PFSK-1 (cell line): Measurements from ENCODE around the gene PRDM16.

Source experiments
- FOXP2 ChIP-seq: optimal IDR thresholded peaks from 2 replicates; pipeline ENCODE3; 2011; ENCODE audit warnings: borderline replicate concordance, control low read depth, inconsistent platforms; ENCODE audit not compliant: insufficient read depth; ENCODE audit errors: extremely low read length, extremely low read depth
- POLR2AphosphoS5 ChIP-seq: IDR thresholded peaks from 2 replicates; pipeline ENCODE4 v1.6.1; 2012; ENCODE audit warnings: low read depth, mild to moderate bottlenecking, control low read depth, low read length, moderate library complexity
- REST ChIP-seq, 2 experiments: IDR thresholded peaks; 2 replicates each; pipeline versions ENCODE4 v1.6.1 to v1.8.0; 2011 to 2012; ENCODE audit warnings: low read depth in 2 of 2, low read length in 2 of 2, control low read depth in 1 of 2, inconsistent platforms in 1 of 2, mild to moderate bottlenecking in 1 of 2, moderate library complexity in 1 of 2; ENCODE audit not compliant: insufficient read depth in 1 of 2
- SIN3A ChIP-seq: IDR thresholded peaks from 2 replicates; pipeline ENCODE4 v1.6.1; 2012; ENCODE audit warnings: mild to moderate bottlenecking, low read length, moderate library complexity, borderline replicate concordance; ENCODE audit not compliant: insufficient read depth
- TAF1 ChIP-seq: IDR thresholded peaks from 2 replicates; pipeline ENCODE4 v1.6.1; 2012; ENCODE audit warnings: low read length, control low read depth, borderline replicate concordance; ENCODE audit not compliant: insufficient read depth

Gene PRDM16

GRCh38 chr1:3084726-3085125 lies 15.7 kb downstream of the PRDM16 start:
- TF ChIP-seq TAF1 (no peak), REST (IDR thresholded peaks at IDR 0.05; ENCODE audit: insufficient read depth in 1 of 2, low read depth in 2 of 2, low read length in 2 of 2) (no peak), FOXP2 (no peak)

- TF ChIP-seq REST (IDR thresholded peaks at IDR 0.05; ENCODE audit: insufficient read depth in 1 of 2, low read depth in 2 of 2, low read length in 2 of 2) = no peak
- TF ChIP-seq SIN3A = no peak
- no peak for TF ChIP-seq POLR2AphosphoS5
- no peak for TF ChIP-seq TAF1
- TF ChIP-seq FOXP2 = no peak
Measured at GRCh38 chr1:3085721-3086120, 16.7 kb downstream of the PRDM16 start.

- TF ChIP-seq FOXP2 (no peak), SIN3A (no peak), POLR2AphosphoS5 (no peak), TAF1 (no peak), REST (IDR thresholded peaks at IDR 0.05; ENCODE audit: insufficient read depth in 1 of 2, low read depth in 2 of 2, low read length in 2 of 2) (no peak)
Measured at GRCh38 chr1:3086272-3086974, 17.4 kb downstream of the PRDM16 start.

- TF ChIP-seq POLR2AphosphoS5 (no peak), TAF1 (no peak), SIN3A (no peak), REST (IDR thresholded peaks at IDR 0.05; ENCODE audit: insufficient read depth in 1 of 2, low read depth in 2 of 2, low read length in 2 of 2) (no peak), FOXP2 (no peak)
Measured at GRCh38 chr1:3087049-3087448, 18.0 kb downstream of the PRDM16 start.

GRCh38 chr1:3089490-3089889 lies 20.5 kb downstream of the PRDM16 start:
- TF ChIP-seq POLR2AphosphoS5 (no peak), REST (IDR thresholded peaks at IDR 0.05; ENCODE audit: insufficient read depth in 1 of 2, low read depth in 2 of 2, low read length in 2 of 2) (no peak), FOXP2 (no peak)
